GM15510 (cell line): ENCODE measurements around the gene PIGN.

Source experiments
- POLR2A ChIP-seq: IDR thresholded peaks from 3 replicates; pipeline ENCODE4 v1.6.1; 2011; ENCODE audit warnings: borderline replicate concordance; ENCODE audit not compliant: insufficient read length; ENCODE audit errors: extremely low read depth

PIGN gene

GRCh38 chr18:62196079-62196478, 9.2 kb upstream of the PIGN start:
- TF ChIP-seq POLR2A: no peak

GRCh38 chr18:62189208-62189607, 2.4 kb upstream of the PIGN start:
- TF ChIP-seq POLR2A: no peak

GRCh38 chr18:62187543-62188510, 971 bp upstream of the PIGN start:
- no peak for TF ChIP-seq POLR2A

DNA sequence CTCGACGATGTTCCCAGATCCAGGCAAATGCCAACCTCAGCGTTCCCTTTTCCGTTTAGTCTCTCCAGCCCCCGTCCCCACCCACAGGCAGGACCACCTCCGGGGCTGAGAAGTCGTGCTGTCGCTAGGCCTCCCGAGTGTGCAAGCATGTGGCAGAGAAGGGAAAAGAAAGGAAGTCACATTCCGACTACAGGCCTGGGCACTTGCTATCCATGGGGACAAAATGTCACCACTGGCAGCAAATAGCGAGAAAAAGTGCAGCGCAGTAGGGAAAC, 420 bp downstream of the PIGN start:
- TF ChIP-seq POLR2A: no peak

DNA sequence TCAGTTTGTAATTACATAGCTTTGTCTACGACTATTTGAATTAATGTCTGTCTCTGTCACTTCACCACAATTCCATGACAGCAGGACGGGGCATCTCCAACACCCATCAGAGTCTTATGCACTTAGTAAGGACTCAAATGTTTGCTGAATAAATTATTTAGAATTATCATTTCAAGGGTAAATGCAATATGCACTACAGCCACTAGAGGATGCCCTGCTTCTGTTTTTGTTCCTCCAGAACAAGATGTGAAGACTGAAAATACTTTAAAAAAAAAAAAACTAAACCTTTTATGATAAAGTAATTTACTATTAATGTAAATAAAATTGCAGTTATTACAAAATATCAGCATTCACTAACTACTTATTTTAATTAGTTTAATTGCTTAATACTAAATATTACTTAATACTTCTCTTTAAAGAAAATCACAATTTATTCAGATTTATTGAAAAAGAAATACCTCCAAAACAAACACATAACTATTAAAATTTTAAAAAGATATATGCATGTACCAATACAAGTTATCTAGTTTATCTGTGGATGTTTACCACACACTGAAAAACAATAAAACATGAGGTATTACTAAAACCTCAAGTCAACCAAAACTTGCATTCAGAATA, 3.2 kb downstream of the PIGN start:
- TF ChIP-seq POLR2A: no peak

DNA sequence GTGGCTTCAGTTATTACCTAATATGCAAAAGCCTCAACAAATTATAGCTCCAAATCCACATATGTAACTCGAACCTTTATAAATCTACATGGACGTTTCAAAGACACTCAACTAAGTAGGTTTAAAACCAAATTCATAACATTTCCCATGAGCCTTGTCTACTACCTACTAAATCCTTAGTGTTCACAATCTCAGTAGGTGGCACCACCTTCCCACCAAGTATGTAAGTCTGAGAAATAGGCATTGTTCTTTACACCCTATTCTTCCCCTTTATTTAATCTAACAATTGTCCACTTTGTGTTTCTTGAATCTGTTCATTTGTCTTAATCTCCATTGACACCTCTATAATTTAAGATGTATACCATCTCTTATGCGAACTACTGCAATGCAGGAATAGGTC, 4.6 kb downstream of the PIGN start:
- no peak for TF ChIP-seq POLR2A

- TF ChIP-seq POLR2A: no peak
Measured at GRCh38 chr18:62179213-62179612, 7.6 kb downstream of the PIGN start.

GRCh38 chr18:62177271-62177670, 9.6 kb downstream of the PIGN start:
- no peak for TF ChIP-seq POLR2A

GRCh38 chr18:62175521-62175920, 11.3 kb downstream of the PIGN start:
- no peak for TF ChIP-seq POLR2A

DNA sequence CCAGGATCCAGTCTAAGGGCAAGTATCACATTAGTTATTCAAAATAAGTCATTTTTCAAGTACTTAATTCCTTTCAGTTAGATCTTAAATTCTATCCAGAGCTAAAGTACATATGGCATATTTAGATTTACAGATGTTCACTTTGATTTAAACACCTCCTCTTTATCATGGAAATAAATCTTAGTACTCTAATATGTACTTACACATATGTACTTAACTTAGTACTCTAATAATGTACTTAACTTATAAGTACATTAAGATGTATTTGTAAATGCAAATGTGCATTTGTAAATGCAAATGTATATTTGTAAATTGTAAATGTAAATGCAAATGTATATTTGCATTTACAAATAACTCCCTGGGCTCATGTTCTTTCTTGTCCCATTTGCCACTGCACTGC, 14.6 kb downstream of the PIGN start:
- TF ChIP-seq POLR2A: no peak

DNA sequence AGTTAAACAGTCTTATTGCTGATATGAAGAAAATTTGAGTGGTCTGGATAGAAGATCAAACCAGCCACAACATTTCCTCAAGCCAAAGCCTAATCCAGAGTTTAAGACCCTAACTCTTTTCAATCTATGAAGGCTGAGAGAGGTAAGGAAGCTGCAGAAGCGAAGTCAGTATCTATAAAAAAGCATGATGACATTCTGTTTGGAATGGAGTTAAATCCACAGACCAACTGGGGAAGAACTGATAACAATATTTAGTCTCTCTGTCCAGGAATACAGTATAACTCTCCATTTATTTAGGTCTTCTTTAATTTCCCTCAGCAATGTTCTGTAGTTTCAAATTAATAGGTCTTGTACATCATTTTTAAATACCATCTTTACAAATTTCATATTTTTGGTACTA, 16.0 kb downstream of the PIGN start:
- no peak for TF ChIP-seq POLR2A

GRCh38 chr18:62165583-62165982, 21.3 kb downstream of the PIGN start:
- no peak for TF ChIP-seq POLR2A

- no peak for TF ChIP-seq POLR2A
Measured at GRCh38 chr18:62164855-62165487, 21.9 kb downstream of the PIGN start.

DNA sequence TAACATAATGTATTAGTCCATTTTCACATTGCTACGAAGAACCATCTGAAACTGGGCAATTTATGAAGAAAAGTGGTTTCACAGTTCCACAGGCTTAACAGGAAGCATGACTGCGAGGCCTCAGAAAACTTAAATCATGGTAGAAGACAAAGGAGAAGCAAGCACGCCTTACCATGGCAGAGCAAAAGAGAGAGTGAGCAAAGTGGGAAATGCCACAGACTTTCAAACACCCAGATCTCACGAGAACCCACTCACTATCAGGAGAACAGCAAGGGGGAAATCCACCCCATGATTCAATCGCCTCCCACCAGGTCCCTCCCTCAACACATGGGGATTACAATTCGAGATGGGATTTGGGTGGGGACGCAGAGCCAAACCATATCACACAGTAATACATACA, 22.5 kb downstream of the PIGN start:
- no peak for TF ChIP-seq POLR2A

GRCh38 chr18:62157843-62158242, 29.0 kb downstream of the PIGN start:
- TF ChIP-seq POLR2A: no peak

DNA sequence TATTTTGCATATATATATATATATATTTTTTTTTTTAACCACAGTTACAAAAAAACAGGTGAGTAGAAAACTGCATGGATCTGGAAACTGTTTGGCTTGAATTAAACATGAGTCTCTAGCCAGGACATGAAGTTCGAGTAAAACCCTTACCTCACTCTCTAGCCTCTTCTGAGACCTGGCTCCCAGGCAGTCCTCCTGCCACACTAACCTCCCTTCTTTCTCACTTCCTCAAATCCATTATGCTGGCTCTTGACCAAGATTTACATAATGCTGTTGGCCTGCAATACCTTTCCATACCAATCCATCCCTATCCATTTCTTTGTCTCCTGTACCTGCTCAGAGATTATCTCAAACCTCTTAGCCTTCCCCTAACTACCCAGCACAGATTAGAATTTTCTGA, 34.0 kb downstream of the PIGN start:
- TF ChIP-seq POLR2A: no peak

DNA sequence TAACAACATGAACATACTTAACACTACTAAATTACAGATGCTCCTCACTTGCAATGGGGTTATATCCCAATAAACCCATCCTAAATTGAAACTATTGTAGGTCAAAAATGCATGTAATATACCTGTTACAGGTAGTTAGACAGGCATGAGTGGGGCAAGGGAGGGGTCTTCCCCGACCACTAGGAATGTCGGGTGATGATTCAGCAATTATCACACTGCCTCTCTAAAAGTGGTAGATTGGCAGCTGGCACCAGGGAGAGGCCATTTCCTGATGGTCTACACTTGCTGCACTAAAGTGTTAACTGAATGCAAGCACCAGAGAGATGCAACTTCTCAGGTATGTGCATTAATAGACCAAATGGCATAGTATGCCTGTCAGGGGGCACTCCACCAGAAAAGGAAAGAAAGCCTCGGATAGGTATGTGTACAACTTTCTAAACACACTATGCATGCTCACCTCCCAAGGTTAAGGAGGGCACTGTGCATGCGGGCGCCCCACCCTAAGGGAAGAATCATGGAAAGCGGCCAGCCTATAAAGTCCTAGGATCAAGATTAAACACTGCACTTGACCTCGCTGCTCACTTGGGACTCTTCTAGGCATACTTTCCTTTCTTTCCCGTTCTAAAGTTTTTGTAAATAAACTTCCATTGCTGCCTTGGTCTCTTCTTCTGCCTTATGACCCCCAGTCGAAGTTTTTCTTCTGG, 35.6 kb downstream of the PIGN start:
- TF ChIP-seq POLR2A: no peak
